GM20000 (cell line): ENCODE results near the gene CAVIN2.

Experiments
- DNase-seq: peaks from one replicate; pipeline ENCODE4 v3.0.0; 2012; ENCODE audit warnings: low spot score
- TF ChIP-seq, protein P1 (sequence below): IDR thresholded peaks from 2 replicates; pipeline ENCODE4 v1.5.1; 2012; ENCODE audit warnings: mild to moderate bottlenecking, control low read depth; ENCODE audit errors: extremely low read depth, missing control alignments

The CAVIN2 gene

GRCh38 chr2:191875859-191876258 is 29.0 kb upstream of the CAVIN2 start:
- no peak for DNase-seq
- TF ChIP-seq, protein P1, sequence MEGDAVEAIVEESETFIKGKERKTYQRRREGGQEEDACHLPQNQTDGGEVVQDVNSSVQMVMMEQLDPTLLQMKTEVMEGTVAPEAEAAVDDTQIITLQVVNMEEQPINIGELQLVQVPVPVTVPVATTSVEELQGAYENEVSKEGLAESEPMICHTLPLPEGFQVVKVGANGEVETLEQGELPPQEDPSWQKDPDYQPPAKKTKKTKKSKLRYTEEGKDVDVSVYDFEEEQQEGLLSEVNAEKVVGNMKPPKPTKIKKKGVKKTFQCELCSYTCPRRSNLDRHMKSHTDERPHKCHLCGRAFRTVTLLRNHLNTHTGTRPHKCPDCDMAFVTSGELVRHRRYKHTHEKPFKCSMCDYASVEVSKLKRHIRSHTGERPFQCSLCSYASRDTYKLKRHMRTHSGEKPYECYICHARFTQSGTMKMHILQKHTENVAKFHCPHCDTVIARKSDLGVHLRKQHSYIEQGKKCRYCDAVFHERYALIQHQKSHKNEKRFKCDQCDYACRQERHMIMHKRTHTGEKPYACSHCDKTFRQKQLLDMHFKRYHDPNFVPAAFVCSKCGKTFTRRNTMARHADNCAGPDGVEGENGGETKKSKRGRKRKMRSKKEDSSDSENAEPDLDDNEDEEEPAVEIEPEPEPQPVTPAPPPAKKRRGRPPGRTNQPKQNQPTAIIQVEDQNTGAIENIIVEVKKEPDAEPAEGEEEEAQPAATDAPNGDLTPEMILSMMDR = no peak

DNA sequence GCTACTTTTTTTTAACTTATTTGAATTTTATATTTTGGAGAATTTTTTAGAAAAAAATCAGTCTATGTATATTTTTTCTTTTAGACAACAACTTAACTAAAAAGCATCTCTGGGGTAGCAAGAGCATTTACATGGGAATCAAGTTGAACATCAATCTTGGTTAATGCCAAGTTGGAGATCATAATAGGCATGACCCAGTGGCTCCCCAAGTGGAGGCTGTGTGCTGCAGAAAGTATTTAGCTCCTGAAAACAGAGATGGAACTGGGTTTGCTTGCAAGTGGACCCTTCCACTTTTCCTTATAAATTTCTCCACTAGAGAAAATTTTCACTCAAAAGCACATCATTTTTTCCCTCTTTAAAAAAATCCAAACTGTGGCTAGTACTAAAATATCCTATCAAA is 23.9 kb upstream of the CAVIN2 start:
- TF ChIP-seq, protein P1 = no peak
- DNase-seq = no peak

GRCh38 chr2:191869781-191870180 is 22.9 kb upstream of the CAVIN2 start:
- TF ChIP-seq, protein P1 = no peak
- no peak for DNase-seq

DNA sequence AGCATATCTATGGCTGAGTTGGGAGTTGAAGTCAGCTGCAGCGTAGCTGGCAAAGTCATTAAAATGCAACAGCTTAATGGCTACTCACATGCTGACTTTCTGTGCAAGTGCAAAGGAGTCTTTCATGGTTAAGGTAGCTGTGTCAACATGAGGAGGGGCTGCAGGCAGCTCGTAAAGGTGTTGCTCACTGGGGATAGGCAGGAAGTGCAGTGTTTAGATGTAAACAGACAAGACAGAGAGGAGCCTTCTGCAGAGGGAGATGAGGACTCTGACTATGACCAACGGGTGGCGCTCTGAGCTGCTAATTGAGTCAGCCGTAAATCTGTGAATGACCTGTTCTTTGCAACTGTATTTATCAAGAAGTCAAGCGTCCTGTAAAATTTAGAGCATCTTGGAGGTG is 22.3 kb upstream of the CAVIN2 start:
- DNase-seq = no peak
- TF ChIP-seq, protein P1 = peak; percentile 46

DNA sequence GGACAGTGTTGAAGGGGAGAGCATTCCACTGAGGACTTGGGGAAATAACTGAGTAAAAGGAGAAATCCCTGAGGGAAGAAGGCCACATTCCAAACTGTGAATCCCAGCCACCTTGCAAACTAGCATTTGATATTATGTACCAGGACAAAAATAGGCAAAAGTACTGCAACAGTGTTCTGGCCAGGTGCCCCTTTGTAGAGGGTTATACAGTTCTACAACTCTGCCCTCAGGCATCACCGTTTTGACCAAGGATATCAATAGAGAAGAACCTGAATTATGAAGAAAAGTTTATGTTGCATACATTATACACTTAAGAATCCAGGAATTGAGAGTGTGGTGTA is 20.6 kb upstream of the CAVIN2 start:
- DNase-seq = no peak

DNA sequence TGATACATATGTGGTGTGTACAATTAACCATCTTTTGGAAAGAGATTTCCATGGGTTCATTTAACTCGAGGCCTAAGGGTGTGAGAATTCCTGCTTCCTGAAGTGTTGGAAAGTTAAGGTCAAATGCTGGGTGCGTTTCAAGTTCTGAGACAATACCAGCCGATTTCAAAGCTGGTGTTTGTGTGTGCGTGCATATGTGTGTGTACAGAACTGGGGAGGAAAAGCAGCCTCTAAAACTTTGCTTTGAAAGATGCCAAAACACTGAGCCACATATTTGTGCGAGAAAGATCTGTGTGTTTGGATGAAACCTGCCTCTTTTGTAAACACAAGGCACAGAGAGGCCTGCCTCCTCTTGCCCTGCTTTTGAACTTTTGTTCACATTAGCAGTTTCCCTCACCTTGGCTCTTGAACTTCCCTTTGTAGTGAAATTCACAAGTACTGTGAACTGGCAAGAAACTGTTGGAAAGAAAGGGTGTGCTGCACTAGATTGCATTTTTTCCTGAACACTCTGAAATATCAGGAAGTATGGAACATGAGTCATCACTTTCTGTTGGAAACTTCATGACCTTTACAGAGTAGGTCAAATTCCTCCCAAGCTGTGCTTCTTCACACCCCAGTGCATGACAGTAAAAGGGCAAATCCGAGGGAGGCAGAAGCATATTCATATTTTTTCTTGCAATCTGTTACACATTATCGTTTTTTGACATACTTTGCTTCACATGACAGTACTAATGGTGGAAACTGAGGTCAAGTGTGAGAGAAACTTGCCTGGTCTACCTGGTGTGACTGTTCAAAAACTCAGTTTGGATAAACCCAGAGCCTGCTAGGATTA is 20.0 kb upstream of the CAVIN2 start:
- TF ChIP-seq, protein P1 = no peak
- DNase-seq = no peak

More for the DNA sequence above, 20.6 kb upstream of the CAVIN2 start:
- TF ChIP-seq, protein P1 = no peak

- TF ChIP-seq, protein P1 = no peak
- no peak for DNase-seq
Observed at GRCh38 chr2:191866195-191866594, 19.3 kb upstream of the CAVIN2 start.
